Kidney capillary endothelial cell (primary cell): ENCODE data around the gene TMEM178B.
A peak's percentile ranks its signal among the peaks of the same experiment; 100 is the strongest.
"Not testable (repeated sequence)": the region's sequence is repeated elsewhere in the genome, so short reads cannot be mapped to it uniquely, and the experiment has no call there.

Experiments used
- DNase-seq: peaks from one replicate; pipeline ENCODE4 v3.0.0-alpha.2; 2018; ENCODE audit warnings: low spot score

TMEM178B gene

GRCh38 chr7:141073641-141074161 is at the start of gene TMEM178B:
Gene TMEM178B, plus strand, starts transcription at chr7:141074064.
- no peak for DNase-seq

GRCh38 chr7:141024668-141025067 is 49.2 kb upstream of the TMEM178B start:
- DNase-seq: no peak

- DNase-seq: no peak
These were observed 46.8 kb upstream of the TMEM178B start for GRCh38 chr7:141027043-141027442.

DNA sequence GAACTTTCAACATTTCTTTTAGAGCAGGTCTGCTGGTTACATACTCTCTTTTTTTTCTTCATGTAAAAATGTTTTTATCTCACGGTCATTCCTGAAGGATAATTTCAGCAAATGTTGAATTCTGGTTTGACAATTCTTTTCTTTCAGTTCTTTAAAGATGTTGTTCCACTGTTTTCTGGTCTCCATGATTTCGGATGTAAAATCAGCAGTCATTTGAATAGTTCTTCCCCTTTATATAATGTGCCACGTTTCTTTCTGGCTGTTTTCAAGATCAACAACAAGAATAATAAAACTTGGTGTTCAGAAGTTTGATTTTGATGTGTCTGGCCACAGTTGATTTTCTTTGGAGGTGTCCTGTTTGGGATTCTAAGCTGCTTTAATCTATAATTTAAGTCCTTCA is 45.1 kb upstream of the TMEM178B start:
- no peak for DNase-seq

DNA sequence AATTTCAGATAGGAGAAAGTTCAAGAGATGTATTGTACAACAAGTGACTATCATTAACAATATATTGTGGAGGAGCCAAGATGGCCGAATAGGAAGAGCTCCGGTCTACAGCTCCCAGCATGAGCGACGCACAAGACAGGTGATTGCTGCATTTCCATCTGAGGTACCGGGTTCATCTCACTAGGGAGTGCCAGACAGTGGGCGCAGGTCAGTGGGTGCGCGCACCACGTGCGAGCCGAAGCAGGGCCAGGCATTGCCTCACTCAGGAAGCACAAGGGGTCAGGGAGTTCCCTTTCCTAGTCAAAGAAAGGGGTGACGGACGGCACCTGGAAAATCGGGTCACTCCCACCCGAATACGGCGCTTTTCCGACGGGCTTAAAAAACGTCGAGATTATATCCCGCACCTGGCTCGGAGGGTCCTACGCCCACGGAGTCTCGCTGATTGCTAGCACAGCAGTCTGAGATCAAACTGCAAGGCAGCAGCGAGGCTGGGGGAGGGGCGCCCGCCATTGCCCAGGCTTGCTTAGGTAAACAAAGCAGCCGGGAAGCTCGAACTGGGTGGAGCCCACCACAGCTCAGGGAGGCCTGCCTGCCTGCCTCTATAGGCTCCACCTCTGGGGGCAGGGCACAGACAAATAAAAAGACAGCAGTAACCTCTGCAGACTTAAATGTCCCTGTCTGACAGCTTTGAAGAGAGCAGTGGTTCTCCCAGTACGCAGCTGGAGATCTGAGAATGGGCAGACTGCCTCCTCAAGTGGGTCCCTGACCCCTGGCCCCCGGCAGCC is 41.1 kb upstream of the TMEM178B start:
- DNase-seq: not testable (repeated sequence)

DNA sequence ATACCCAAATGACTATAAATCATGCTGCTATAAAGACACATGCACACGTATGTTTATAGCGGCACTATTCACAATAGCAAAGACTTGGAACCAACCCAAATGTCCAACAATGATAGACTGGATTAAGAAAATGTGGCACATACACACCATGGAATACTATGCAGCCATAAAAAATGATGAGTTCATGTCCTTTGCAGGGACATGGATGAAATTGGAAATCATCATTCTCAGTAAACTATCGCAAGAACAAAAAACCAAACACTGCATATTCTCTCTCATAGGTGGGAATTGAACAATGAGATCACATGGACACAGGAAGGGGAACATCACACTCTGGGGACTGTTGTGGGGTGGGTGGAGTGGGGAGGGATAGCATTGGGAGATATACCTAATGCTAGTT is 35.8 kb upstream of the TMEM178B start:
- DNase-seq: not testable (repeated sequence)

DNA sequence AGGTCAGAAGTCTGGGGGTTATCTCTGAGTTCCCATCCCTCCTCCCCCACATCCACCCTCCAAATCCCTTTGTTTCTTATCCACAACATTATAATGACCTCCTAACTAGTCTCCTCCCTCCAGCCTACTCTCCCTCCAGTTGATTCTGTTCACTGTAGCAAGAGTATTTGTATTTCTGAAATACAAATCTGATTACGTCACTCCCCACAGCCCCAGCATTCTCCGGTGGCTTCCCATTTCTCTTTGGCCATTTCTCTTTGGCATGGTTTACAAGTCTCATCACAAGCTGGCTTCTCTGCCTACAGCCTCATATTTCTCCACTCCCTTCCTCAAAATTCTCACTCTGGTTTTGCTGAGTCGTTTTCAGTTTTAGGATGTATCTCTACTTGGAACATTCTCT is 34.5 kb upstream of the TMEM178B start:
- no peak for DNase-seq

DNA sequence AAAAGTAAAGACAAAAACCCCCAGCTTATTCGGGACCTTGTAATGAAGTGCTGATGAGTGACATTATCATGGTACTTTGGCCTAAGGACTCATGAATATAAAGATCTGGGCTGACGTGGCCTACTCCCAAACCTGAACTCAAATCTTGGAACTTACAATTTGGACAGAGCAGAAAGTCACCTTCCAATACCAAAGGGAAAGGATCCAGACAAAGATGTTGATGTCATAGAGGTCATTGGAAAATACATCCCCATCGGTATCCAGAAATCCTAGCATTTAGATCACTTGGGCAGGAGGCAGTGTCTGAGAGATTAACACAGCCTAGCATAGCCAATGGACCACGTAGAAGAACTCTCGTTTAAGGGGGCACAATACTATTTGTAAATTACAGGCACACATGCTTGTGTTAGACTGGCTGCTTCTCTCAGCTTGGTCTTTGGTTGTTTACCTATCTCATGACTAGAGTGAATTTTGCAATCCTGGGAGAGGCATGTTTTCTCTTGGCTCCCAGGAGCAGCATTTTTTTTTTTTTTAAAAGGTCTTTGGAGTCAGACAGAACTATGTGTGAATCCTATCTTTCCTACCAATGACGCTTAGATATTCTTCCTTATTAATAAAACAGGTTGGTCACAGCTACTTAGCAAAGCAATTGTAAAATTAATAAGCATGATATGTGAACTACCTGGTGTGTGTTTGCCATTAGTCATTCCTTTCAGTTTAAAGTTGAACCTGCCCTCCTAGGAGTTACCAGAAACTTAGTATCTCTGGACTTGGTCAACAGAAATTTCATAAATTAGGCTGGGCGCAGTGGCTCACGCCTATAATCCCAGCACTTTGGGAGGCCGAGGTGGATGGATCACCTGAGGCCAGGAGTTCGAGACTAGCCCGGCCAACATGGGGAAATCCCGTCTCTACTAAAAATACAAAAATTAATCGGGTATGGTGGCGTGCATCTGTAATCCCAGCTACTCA is 31.4 kb upstream of the TMEM178B start:
- DNase-seq: no peak

DNA sequence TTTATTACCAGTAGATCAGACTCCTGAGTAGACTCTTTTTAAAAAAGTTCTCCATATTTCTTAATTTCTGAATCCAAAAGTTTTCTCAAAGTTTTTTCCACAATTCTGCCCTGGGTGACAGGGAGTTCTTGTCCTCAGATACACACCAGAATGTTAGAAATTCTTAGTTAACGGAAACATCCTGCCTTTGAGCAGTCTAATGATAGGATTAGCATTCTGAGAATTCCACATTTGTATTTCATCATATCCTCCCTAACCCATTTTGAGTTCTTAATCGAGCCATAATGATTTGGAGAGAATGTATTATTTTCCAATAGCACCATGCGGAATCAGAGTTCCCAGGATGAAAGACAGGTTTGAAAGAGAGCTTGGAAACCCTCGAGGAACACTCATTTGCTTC is 30.2 kb upstream of the TMEM178B start:
- DNase-seq: no peak

DNA sequence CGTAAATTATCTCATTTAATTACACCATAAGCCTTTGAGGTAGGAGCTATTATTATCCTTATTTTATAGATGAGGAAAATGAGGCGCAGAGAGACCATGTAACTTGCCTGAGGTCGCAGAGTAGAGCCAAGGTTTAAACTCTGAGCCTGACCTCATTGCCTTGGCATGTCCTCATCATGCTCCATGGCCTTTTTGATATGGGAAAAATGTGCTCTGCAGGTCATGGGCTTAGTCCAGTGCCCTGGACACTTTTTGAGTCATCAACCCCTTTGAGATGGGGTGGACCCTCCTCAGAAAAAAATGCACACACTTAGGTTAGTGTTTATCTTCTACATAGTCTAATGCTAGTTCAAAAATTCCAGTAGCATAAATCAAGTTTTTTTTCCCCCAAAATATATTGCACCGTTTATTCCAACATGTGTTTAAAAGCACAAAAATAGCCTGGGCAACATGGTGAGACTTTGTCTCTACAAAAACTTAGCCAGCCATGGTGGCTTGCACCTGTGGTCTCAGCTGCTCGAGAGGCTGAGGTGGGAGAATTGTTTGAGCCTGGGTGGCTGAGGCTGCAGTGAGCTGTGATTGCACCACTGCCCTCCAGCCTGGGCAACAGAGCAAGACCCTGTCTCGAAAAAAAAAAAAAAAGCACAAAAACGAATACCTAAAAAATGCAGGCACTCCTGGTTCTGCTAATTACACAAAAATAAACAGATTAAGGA is 28.6 kb upstream of the TMEM178B start:
- DNase-seq: no peak

DNA sequence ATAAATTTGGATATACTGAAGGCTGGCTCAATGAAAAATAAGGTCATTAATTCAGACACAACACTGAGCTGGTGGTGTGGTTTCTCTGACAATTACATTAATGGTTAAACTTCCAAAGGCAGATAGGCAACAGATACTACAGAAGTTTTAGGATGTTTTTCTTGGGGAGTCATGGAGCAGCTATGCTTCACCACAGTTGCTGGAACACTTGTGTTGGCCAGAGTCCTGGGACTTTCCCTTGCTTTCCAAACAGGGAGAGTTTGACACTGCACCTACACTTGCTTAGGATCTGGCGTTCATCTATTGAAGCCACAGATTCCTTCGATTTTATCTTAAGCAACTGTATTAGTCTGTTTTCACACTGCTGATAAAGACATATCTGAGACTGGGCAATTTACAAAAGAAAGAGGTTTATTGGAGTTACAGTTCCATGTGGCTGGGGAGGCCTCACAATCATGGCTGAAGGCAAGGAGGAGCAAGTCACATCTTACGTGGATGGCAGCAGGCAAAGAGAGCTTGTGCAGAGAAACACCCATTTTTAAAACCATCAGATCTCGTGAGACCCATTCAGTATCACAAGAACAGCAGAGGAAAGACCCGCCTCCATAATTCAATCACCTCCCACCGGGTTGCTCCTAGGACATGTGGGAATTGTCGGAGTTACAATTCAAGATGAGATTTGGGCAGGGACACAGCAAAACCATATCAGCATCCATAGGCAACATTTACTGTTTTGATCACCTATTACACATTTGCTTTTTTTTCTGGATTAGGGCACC is 27.8 kb upstream of the TMEM178B start:
- DNase-seq: no peak

DNA sequence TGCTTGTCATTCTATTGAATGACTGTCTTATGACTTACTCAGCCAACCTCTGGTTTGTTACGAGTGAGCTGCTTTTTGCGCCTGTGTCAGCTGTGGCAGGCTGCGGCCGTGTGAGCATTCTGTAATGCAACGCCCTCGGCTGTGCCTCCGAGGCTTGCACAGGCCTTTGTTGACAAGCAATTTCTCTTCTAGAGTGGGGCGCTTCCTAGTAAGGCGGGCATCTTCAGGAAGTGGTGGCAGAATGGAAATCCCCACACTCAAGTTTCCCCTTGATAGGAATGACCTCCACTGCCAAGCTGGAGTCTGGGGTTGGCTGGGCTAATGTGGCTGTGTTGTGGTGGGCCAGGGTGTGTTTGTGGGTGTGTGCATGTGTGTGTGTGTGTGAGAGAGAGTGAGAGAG is 20.2 kb upstream of the TMEM178B start:
- DNase-seq: no peak

DNA sequence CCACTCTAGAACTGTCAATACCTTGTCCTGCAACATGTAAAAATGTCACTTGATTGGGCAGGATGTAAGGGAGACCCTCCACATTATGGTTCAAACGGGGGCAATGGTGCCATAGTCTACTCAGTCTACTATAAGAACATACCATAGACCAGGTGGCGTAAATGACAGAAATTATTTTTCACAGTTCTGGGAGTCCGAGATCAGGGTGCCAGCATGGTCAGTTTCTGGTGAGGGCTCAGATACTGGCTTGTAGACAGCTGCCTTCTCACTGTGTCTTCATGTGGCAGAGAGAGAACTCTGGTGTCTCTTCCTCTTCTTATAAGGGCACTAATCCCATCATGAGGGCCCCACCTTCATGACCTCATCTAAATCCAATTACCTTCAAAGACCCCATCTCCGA is 18.7 kb upstream of the TMEM178B start:
- no peak for DNase-seq

DNA sequence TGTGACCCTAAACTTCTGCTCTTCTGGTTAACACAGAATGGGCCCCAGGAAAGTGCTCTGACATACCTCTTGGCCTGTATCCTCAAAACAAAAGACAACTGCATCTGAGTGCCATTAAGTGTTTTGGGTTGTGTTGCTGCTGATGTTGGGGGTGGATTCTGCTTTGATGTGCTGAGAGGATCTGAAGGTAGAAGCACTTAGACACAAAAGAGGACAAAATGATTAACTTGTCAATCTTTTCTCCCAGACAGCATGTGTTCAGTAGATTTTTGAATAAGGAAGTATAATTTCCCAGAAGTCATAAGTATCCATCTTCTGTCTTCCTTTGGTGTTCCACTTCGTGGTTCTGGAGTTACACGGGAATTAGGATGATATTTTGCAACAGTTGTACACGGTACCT is 16.1 kb upstream of the TMEM178B start:
- no peak for DNase-seq

- not testable (repeated sequence) for DNase-seq
These were observed 6.0 kb upstream of the TMEM178B start for GRCh38 chr7:141067856-141068255.

DNA sequence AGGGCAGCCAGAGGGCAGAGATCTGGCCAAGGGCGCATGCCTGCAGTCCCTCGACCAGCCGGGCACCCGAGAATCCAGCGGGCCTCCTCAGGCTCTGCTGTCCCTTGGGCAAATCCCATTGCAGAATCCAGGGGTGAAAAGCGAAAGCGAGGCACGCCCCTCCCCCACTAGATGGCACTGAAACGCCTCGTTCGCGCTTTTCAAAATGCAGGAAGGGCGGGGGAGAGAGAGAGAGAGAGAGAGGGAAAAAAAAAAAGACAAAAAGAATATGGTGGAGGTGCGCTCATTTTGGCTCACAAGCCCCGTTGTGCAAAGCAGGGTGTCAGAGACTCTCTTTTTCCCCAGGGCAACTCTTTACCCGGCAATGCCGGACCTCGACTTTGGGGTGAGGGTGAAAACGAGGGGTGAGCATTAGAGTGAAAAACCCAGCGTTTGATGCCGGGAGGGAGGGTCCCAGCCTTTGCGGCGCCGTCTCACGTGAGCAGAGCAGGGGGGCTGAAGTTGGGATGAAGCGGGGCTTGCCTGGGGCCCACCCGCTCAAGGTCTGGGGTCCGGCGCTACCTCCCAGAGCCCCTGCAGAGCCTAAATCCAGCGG is 2.5 kb upstream of the TMEM178B start:
- no peak for DNase-seq

GRCh38 chr7:141071855-141072547 is 1.9 kb upstream of the TMEM178B start:
- DNase-seq: no peak

DNA sequence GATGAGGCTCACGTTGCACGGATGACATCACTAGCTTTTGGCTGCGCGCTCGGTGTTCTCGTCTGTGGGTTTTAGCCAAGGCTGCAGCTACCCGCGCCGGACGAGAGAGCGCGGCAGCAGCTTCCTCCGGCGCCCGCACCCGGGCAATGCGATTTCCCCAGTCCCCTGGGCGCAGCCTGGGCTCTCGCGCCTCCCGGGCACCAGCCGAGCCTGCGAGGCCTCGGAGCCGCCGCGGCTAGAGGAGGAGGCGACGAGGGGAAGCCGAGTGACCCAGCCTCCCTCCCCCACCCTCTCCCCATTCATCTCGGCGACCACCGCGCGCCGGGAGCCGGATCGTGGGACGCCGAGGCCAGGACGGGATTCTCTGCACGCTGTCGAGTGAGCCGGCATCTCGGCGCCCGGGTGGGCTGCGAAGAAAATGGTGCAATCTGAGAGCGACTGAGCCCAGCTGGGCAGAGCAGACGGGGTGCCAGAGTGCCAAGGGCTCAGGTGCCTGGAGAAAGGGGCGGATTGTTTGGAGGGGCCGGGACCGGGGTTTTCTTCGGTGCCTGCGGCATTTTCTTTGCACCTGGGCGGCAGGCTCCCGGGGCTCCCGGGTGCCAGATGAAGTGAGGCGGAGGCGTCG is 1.2 kb upstream of the TMEM178B start:
- no peak for DNase-seq

GRCh38 chr7:141073173-141073640 is 657 bp upstream of the TMEM178B start:
- peak; percentile 42 for DNase-seq
